Dendritic cell treated with granulocyte-macrophage colony-stimulating factor and Interleukin-4, amounts not matched to agents 40 ng/mL and 50 ng/mL, for 4 days (primary cell): Measurements from ENCODE around the gene BLNK.
A peak's percentile ranks its signal among the peaks of the same experiment; 100 is the strongest.

Experiments used
- H3K27ac Mint-ChIP-seq: one replicate; pipeline ENCODE4 v1.8.0; 2022; ENCODE audit warnings: mild to moderate bottlenecking, mixed read lengths
- H3K27me3 Mint-ChIP-seq: one replicate; pipeline ENCODE4 v1.8.0; 2022; ENCODE audit warnings: mild to moderate bottlenecking, mixed read lengths
- H3K36me3 Mint-ChIP-seq: one replicate; pipeline ENCODE4 v1.8.0; 2022; ENCODE audit warnings: low read depth, mixed read lengths
- H3K4me1 Mint-ChIP-seq: one replicate; pipeline ENCODE4 v1.8.0; 2022; ENCODE audit warnings: low read depth, mixed read lengths
- H3K4me3 Mint-ChIP-seq: one replicate; pipeline ENCODE4 v1.8.0; 2022; ENCODE audit warnings: mild to moderate bottlenecking, moderate library complexity, mixed read lengths
- H3K9me3 Mint-ChIP-seq: one replicate; pipeline ENCODE4 v1.8.0; 2022; ENCODE audit warnings: mixed read lengths
- intact Hi-C: fragments of 100-400 bp; cut with micrococcal nuclease; formaldehyde crosslinking; loops from one replicate; pipeline ENCODE4 v1.15.0; 2022

BLNK gene

DNA sequence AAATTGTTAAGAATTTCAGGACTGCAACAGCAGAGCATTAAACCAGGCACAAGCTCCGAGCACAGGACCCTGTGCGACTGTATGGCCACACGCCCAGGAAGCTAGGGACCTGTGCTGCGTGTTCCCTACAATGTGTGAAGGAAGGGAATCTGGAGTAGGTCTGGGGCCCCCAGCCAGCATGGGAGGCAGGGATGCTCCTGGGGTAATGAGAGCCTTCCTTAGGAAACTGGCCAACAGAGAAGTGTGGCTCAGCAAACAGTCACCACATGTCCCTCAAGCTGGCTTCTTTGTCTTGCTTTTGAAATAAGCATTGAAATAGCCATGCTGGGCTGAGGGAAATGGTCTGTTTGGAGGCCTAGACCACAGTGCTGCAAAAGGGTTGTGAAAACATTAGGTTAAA, 8.2 kb downstream of the BLNK start:
- Mint-ChIP-seq H3K9me3 (no peaks in the 10 kb centered on the region), H3K27me3 (no peaks in the 10 kb centered on the region), H3K36me3 (peaks cover 56% of the 10 kb centered on the region), H3K4me3 (no peak overlapping the region), H3K27ac (peak overlapping the region; percentile 76), H3K4me1 (peaks cover 61% of the 10 kb centered on the region)
- intact Hi-C loops = no loop called here

DNA sequence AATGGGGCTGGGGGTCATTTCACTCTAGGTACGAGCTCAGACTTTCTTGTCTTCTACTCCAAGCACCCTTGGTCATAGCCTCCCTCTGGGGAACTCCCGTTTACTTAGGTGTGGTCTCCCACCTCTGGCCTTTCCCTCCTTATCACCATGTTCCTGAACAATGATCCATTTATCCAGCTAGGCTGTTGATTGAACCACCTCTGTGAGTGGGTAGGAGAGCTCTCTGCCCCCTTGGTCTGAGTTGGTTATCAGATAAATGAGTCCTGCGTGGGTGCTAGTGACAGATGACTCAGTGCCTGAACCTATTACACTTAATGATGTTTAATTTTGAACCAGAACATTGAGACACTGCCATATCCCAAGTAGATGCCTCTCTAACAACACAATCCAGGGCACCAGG, 9.4 kb downstream of the BLNK start:
- Mint-ChIP-seq H3K9me3 (no peaks in the 10 kb centered on the region), H3K4me3 (no peak overlapping the region), H3K27ac (peak overlapping the region; percentile 41)

DNA sequence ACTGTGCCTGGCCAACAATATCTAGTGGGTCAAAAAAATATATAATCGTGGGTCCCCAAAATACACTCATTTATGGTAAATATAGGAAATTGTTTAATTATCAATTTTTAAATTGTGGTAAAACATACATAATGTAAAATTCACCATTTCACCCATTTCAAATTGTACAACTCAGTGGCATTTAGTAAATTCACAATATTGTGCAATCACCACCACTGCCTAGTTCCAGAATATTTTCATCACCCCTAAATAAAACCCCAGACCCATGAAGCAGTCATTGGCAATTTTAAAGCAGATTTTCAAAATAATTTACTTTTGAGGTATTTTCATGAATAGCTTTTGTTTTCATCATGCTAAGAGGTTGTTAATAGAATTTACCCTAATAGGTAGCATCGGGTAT, 10.2 kb downstream of the BLNK start:
- intact Hi-C loops = no loop called here
- H3K9me3 Mint-ChIP-seq = no peaks in the 10 kb centered on the region
- H3K27me3 Mint-ChIP-seq = no peaks in the 10 kb centered on the region
- H3K4me3 Mint-ChIP-seq = no peak overlapping the region
- peaks cover 48% of the 10 kb centered on the region for H3K36me3 Mint-ChIP-seq
- no peak overlapping the region for H3K27ac Mint-ChIP-seq
- peaks cover 60% of the 10 kb centered on the region for H3K4me1 Mint-ChIP-seq

More for the DNA sequence above, 9.4 kb downstream of the BLNK start:
- peaks cover 64% of the 10 kb centered on the region for H3K4me1 Mint-ChIP-seq
- H3K27me3 Mint-ChIP-seq = no peaks in the 10 kb centered on the region
- H3K36me3 Mint-ChIP-seq = peaks cover 51% of the 10 kb centered on the region
- intact Hi-C loops = no loop called here

DNA sequence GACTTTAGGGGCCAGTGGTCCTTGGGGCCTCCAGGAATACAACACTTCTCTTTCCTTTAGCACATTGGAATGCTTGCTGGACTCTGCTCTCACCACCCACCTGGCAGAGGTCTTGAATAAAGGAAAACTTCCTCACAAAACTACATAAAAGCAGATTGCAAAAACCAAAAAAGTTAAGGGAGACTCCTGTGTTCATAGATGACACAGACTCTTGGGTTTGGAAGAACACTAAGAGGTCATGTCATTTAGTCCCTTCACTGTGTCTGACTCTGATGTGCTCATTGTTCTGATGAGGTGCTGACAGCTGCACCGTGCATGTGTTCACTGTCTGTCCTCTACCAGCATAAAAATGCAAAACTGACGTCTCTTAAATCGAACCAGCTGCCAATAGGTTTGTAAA, 11.4 kb downstream of the BLNK start:
- Mint-ChIP-seq H3K27ac (peak overlapping the region; percentile 82), H3K4me3 (no peak overlapping the region), H3K27me3 (no peaks in the 10 kb centered on the region), H3K4me1 (peaks cover 61% of the 10 kb centered on the region), H3K36me3 (peaks cover 45% of the 10 kb centered on the region), H3K9me3 (no peaks in the 10 kb centered on the region)
- intact Hi-C loops = no loop called here

DNA sequence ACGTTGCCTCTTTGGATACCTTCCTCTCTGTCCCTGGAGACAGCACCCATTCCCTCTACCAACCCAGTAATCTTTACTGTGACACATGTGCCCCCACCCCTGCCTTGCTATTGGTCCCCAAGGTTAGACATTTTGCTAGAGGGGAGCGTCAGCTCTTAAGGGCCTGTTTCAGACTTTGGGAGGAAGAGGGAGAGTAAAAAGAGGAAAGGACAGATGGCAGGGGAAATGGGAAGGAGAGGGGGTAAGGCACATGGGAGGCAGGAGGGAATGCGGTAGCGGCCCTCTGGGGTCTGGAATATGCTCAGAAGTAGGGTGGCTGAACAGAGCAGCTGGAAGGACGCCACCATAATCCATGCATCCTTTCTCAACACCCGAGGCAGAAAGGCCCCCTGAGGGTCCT, 12.2 kb downstream of the BLNK start:
- Mint-ChIP-seq H3K36me3 (peaks cover 51% of the 10 kb centered on the region), H3K9me3 (no peaks in the 10 kb centered on the region), H3K27ac (peak overlapping the region; percentile 82), H3K4me1 (peaks cover 56% of the 10 kb centered on the region), H3K4me3 (peak overlapping the region; percentile 35), H3K27me3 (no peaks in the 10 kb centered on the region)
- intact Hi-C loops = no loop called here

DNA sequence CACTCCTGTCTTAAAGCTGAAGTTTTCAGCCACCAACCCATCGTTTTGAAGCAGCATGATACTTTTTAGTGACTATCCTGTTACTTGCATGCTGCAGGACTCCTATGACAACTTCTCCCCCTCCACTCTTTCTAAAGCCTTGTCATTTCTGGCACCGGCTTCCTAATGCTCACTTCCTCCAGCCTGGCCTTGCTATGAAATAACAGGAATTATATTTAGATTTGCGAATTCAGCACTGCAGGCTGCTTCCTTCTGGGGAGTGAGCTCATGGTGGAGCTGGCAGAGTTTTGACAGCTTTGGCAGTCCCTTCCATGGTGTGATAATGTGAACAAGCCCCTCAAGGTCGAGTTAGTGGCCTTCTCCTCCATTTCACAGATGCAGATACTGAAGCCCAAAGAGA, 13.4 kb downstream of the BLNK start:
- Mint-ChIP-seq H3K4me1 (peaks cover 49% of the 10 kb centered on the region), H3K36me3 (peaks cover 40% of the 10 kb centered on the region), H3K27me3 (no peaks in the 10 kb centered on the region), H3K4me3 (peak overlapping the region; percentile 23), H3K27ac (peak overlapping the region; percentile 82), H3K9me3 (no peaks in the 10 kb centered on the region)
- intact Hi-C loops = loop anchor here (1.0 kb wide), 1 partner anchor 12 kb away; no protein-coding TSS in a partner anchor

DNA sequence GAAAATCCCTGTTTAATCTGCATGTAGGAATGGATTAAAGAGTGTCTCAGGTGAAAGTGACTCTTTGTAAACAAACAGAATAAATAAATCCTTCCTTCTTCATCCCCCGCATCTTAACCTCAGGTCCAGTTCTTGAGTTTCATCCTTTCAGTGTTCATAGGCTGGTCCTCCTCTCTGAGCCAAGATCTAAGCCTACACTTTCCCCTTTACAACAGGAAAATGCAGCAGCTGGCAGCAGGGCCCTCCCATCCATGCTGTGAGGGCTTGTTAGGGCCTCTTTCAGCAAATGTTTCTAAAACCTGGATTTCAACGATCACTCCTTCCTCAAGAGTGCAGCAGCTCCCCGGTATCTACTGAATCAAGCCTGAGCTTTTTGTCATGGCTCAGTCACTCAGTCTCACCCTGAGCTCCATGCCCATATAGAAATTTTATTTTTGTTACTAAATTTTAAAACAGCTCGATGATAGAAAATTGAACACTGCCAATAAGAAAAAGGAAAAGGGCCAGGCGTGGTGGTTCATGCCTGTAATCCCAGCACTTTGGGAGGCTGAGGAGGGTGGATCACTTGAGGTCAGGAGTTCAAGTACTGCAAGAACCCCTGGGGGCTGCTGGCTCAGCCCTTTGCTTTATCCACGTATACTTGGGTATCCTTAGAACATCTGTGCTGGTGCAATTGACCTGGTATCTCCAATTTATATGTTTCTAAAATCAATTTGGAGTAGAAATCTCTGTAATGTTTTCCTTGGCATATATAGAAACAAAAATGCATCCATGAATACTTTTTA, 15.6 kb downstream of the BLNK start:
- Mint-ChIP-seq H3K4me1 (peaks cover 48% of the 10 kb centered on the region), H3K4me3 (no peak overlapping the region), H3K27ac (peak overlapping the region; percentile 38), H3K9me3 (no peaks in the 10 kb centered on the region), H3K36me3 (peaks cover 39% of the 10 kb centered on the region), H3K27me3 (no peaks in the 10 kb centered on the region)
- intact Hi-C loops = no loop called here

DNA sequence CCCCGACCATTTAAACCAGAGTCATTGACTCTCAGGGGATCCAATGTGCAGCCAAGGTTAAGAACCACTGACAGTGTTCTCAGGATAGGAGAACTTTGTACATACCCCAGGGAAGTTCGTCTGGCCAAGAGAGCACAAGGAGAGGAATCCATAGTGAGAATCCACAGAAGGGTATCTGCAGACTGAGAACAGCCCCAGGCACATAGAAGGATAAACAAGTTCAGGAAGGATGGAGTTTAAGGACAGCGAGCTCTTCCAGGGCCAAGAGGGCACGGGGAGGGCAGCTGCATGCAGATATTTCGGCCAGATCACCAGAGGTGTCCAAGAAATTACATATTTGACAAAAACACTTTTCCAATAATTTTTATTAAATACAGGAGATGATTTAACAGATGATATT, 16.4 kb downstream of the BLNK start:
- H3K27me3 Mint-ChIP-seq = no peaks in the 10 kb centered on the region
- no peak overlapping the region for H3K4me3 Mint-ChIP-seq
- intact Hi-C loops = no loop called here
- no peak overlapping the region for H3K27ac Mint-ChIP-seq
- H3K9me3 Mint-ChIP-seq = no peaks in the 10 kb centered on the region
- peaks cover 44% of the 10 kb centered on the region for H3K36me3 Mint-ChIP-seq
- H3K4me1 Mint-ChIP-seq = peaks cover 51% of the 10 kb centered on the region

DNA sequence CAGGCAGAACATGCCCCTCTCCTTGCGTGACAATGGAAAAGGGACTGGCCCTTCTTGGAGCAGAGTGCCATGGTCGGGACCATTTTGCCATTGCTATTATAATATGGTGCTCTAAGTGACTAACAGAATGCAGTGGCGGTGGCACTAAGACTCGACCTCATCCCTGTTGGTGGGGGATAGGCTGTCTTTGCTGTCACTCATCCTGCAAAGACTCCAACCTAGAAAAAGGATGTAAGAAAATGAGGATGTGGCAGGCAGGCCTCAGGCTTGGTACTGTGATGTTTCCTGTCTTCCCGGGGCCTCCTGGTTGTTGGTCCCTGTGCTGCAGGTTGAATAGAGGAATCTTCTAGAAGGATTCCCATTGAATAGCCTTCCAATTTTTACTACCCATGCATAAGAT, 18.6 kb downstream of the BLNK start:
- peaks cover 47% of the 10 kb centered on the region for H3K36me3 Mint-ChIP-seq
- H3K9me3 Mint-ChIP-seq = no peaks in the 10 kb centered on the region
- H3K4me1 Mint-ChIP-seq = peaks cover 40% of the 10 kb centered on the region
- no peaks in the 10 kb centered on the region for H3K27me3 Mint-ChIP-seq
- H3K27ac Mint-ChIP-seq = peak overlapping the region; percentile 73
- H3K4me3 Mint-ChIP-seq = no peak overlapping the region
- intact Hi-C loops = no loop called here

DNA sequence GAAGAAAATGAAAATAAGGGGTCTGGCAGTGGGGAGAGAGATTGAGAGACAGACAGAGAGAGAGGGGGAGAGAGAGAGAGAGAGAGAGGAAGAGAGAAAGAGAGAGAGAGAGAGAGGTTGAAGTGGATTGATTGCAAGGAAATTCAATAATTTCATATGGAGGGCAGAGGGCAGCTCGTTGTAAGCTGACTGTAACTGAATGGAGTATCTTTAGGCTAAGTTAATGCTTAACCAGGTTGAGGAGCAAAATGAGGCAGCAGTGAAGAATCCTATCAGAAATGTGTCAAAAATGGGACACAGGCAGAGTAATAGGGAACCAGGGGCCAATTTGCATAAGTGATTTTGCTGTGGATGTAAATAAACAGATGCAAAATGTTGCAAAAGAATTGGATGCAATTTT, 21.0 kb downstream of the BLNK start:
- intact Hi-C loops = no loop called here
- Mint-ChIP-seq H3K27ac (no peak overlapping the region), H3K36me3 (peaks cover 45% of the 10 kb centered on the region), H3K4me1 (peaks cover 23% of the 10 kb centered on the region), H3K27me3 (no peaks in the 10 kb centered on the region), H3K4me3 (no peak overlapping the region), H3K9me3 (no peaks in the 10 kb centered on the region)

DNA sequence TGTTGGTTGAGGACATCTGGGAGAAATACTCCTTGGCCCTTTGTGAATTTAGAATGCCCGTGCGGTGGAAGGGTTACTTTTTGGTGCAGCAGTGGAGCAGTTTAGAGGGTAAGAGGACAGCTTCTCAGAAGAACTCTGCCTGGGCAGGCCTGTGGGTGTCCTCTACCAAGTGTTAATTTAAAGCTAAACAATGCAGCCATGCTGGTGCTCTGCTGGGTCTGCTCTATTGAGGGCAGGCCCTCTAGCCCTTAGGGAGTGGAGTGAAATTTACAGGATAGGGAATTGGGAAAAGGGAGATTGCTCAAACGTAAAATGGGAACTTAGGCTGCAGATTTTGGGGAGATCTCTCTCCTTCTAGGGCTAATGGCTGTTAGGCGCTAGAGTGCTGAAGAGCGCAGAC, 22.1 kb downstream of the BLNK start:
- peak overlapping the region; percentile 68 for H3K27ac Mint-ChIP-seq
- intact Hi-C loops = no loop called here
- peaks cover 23% of the 10 kb centered on the region for H3K4me1 Mint-ChIP-seq
- H3K9me3 Mint-ChIP-seq = no peaks in the 10 kb centered on the region
- H3K4me3 Mint-ChIP-seq = no peak overlapping the region
- H3K27me3 Mint-ChIP-seq = no peaks in the 10 kb centered on the region
- peaks cover 42% of the 10 kb centered on the region for H3K36me3 Mint-ChIP-seq

DNA sequence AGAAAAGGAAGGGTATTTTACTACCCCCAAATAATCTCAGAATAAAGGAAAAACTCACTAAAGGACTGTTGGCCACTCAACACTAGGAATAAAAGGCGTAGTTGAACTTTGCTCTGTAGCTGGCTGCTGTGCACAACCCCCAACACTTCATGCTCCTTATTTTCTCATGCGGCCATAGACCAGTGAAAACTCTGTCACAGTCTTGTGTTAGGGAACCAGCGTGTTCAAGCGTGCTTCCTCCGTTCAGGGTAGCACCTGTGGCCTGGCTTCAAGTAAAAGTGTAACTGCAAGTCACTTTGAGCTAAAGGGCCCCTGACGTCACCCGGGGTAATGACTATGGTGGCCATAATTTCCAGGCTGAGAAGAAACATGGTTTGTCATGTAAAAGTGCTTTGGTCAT, 27.0 kb downstream of the BLNK start:
- H3K27ac Mint-ChIP-seq = no peak overlapping the region
- no peaks in the 10 kb centered on the region for H3K27me3 Mint-ChIP-seq
- no peak overlapping the region for H3K4me3 Mint-ChIP-seq
- peaks cover 65% of the 10 kb centered on the region for H3K36me3 Mint-ChIP-seq
- intact Hi-C loops = no loop called here
- H3K4me1 Mint-ChIP-seq = peaks cover 25% of the 10 kb centered on the region
- no peaks in the 10 kb centered on the region for H3K9me3 Mint-ChIP-seq

DNA sequence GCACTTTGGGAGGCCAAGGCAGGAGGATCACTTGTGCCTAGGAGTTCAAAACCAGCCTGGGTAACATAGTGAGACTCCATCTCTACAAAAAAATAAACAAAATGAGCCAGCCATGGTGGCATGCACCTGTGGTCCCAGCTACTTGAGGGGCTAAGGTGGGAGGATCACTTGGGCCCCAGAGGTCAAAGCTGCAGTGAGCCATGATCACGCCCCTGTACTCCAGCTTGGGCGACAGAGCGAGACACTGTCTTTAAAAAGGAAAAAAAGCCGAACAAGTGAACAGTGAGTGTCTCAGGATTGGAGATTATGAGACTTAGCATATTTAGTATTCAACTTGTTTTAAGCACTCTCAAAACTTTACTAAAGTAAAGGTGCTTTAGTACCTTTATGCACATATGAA, 28.1 kb downstream of the BLNK start:
- no peak overlapping the region for H3K27ac Mint-ChIP-seq
- no peaks in the 10 kb centered on the region for H3K9me3 Mint-ChIP-seq
- intact Hi-C loops = no loop called here
- H3K36me3 Mint-ChIP-seq = peaks cover 72% of the 10 kb centered on the region
- peaks cover 32% of the 10 kb centered on the region for H3K4me1 Mint-ChIP-seq
- no peak overlapping the region for H3K4me3 Mint-ChIP-seq
- no peaks in the 10 kb centered on the region for H3K27me3 Mint-ChIP-seq

DNA sequence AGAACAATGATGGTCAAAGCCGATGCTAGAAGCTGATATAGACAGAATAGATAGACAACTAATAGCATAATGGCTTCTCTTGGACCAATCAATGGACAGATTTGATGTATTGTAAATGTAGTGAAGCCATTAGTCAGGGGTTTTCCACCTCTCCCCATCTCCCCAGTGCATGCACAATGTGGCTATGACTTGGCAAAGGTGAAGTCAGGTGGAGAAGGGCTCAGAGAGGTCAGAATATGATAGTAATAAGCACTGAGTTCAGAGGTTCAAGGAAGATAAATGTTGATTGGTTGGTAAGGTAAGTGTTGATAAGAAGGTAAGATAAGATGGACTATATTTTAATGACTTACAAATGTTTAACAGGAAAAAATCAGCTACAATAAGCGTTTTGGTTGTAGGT, 28.5 kb downstream of the BLNK start:
- Mint-ChIP-seq H3K27me3 (no peaks in the 10 kb centered on the region), H3K36me3 (peaks cover 77% of the 10 kb centered on the region), H3K4me1 (peaks cover 37% of the 10 kb centered on the region), H3K27ac (no peak overlapping the region), H3K4me3 (no peak overlapping the region), H3K9me3 (no peaks in the 10 kb centered on the region)
- intact Hi-C loops = no loop called here
